ENCODE data around the gene BPIFB2.
"Not testable (repeated sequence)": the region's sequence is repeated elsewhere in the genome, so short reads cannot be mapped to it uniquely, and the experiment has no call there.

BPIFB2 gene

DNA sequence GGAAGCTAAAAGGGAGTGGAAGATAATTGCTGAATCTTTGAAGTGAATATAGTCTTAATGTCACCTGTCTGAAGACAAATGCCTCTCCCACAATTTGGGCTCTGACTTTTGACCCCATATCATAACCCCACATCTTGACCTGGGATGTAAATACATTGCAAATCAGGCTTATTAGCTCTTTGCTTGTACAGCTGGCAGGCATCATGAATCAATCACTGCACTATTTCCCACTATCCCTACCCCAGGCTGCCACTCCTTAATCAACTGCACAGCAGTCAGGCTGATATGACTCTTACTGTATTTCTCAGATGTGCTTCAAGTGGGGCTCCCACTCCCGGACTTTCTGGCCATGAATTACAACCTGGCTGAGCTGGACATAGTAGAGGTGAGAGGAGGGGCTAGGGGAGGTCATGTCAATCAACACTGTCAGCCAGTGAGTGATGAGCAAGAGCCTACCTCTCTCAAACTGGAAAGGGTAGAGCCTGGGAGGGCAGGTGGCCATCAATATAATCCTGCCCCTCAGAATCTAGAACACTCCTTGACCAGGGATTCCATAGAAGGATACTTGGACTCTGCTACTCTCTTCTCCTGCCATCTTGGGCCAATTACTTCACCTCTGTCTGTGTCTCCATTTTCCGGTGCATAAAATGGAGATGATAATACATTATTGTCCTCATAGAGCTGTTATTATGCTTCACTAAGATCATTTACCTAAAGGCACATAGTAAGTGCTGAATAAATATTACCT lies 35.7 kb downstream of the BPIFB2 start:
- no peak for DNase-seq

DNA sequence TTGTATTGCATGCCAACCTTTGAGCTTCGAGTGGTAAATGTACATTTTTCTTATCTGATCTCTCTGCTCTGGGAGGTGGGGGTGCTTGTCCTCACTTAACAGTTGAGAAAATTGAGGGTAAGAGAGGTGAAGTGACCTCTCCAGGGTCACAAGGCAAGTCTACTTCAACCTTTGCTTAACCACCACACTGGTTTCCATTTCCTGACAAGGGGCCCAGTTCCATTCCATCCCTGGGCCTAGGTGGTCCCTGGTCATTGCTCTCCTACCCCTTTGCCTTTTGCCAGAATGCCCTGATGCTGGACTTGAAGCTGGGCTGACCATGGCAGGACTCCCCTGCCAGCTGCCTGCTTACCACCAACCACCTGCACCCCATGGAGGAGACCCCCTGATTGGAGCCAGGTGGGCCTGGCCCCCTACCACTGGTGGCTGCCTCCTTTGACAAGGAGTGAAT lies 36.3 kb downstream of the BPIFB2 start:
- no peak for DNase-seq

DNA sequence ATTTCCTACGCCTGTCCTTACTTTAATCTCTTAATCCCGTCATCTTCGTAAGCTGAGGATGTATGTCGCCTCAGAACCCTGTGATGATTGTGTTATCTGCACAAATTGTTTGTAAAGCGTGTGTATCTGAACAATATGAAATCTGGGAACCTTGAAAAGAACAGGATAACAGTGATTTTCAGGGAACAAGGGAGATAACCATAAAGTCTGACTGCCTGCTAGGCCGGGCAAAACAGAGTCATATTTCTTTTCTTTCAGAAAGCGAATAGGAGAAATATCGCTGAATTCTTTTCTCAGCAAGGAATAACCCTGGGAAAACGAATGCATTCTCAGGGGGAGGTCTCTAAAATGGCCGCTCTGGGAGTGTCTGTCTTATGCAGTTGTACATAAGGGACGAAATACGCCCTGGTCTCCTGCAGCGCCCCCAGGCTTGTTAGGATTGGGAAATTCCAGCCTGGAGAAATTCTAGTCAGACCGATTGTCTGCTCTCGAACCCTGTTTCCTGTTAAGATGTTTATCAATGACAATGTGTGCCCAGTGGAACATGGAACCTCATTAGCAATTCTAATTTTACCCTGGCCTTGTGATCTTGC lies 37.7 kb downstream of the BPIFB2 start:
- DNase-seq: not testable (repeated sequence)

DNA sequence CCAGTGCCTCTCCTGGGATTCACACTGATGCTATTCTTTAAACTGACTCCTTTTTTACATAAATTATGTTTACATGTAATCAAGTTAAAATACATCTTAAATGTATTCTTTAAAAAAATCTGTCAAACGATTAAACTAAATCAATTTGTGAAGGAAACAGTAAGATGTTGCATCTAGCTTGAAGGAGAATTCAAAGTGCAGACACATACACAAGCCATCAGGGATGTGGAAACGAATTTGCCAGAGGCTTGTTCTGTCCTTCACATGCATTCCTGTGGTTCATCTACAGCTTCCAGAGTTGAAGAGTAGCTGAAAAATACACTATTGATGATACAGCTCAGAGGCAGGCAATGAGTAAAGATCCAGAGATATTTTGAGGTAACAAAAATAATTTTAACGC lies 38.9 kb downstream of the BPIFB2 start:
- DNase-seq: no peak

DNA sequence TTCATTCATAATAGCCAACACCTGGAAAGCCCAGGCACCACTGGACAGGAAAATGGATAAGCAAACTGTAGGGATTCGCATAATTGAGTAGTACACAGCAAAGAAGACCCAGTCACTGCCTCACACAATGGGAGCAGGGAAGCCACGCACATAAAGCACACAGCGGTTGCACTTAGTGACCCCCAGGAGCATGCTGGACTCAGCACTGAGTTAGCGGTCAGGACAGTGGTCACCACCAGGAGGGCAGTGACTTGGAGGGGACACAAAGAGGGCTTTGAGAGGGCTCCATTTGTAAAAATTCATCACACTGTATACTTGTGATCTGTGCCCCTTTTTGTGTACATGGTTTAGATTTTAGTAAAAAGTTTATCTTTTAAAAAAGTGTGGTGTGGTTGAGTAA lies 43.8 kb downstream of the BPIFB2 start:
- DNase-seq: no peak

- DNase-seq: no peak
Measured at GRCh38 chr20:33053291-33054106, 46.0 kb downstream of the BPIFB2 start, which contains the start of gene BPIFB3. Gene BPIFB3 (plus strand): TSS chr20:33053903. CDS start chr20:33055436, 1,533 bp downstream.

GRCh38 chr20:33054381-33054780 lies 46.9 kb downstream of the BPIFB2 start:
- no peak for DNase-seq

GRCh38 chr20:33054791-33055190 lies 47.3 kb downstream of the BPIFB2 start:
- no peak for DNase-seq

- no peak for DNase-seq
Measured at GRCh38 chr20:33059136-33059535, 51.6 kb downstream of the BPIFB2 start.

DNA sequence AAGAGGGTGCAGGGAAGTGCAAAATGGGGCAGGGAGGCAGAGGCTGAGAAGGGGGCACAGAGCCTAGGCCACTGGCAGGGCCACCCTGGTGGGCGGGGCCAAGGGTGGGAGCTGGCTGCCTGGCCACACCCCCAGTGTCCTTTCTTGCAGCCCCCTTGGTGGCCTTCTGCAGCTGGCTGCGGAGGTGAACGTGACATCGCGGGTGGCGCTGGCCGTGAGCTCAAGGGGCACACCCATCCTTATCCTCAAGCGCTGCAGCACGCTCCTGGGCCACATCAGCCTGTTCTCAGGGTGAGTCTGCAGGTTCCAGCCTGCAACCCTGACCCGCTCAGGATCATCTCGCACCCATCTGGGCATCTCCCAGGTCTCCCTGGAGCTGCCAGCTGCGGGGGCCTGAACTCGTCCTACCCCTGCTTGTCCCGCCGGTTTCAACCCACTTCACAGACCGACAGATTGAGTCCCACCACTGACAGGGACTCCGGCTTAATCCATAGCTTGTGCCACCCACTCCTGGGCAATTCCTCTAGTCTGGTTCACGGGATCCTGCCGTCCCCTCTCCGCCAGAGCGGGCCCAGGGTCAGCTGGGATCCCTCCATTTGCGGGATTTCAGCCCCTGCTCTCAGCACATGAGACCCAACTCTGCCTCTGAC lies 52.4 kb downstream of the BPIFB2 start:
- no peak for DNase-seq

DNA sequence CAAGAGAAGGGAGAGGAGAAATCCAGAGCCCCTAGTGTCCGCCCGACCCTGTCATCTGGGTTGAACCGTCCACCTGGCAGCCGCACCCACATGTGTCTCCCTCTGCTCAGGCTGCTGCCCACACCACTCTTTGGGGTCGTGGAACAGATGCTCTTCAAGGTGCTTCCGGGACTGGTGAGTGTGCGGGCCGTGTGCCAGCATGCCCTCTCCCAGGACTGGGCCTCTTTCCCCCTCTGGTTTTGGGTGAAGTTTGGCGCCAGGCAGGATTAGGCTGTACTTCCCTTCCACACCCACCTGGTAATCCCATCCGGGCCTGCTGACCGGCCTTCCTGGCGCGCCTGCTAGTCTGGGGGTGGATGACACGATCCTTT lies 54.1 kb downstream of the BPIFB2 start:
- DNase-seq: no peak

DNA sequence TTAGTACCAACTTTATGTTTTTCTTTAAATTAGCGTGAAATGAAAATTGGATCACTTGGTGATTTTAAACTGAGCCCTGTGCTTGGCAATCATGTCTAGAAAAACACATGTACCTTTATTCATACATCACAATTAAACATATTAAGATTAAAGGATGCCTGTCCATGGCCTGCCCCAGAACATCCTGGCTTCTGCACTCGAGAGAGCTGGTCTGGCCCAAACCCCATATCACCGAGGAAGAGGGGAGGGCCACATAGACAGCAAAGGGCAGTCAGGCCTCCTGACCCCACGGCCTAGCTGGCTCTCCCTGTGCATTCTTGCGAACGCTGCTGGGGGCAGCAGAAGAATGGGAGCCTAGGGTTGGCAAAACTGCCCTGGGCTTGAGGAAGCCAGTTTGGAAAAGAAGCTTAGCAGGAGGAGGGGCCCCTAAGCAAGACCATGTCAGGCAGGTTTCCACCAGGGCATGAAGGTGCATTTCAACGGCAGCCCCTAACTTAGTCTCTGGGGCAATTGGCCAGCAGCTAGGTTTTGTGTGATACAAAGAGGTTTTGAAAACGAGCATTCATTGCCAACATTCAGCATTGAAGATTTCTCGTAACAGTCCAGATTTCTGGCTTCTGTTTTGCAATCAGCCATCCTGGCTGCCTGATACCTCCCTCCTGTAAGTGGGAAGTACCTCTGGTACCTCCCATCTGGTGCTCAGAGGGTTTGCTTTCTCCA lies 54.8 kb downstream of the BPIFB2 start:
- no peak for DNase-seq

GRCh38 chr20:33062825-33063149 lies 55.3 kb downstream of the BPIFB2 start:
- no peak for DNase-seq

DNA sequence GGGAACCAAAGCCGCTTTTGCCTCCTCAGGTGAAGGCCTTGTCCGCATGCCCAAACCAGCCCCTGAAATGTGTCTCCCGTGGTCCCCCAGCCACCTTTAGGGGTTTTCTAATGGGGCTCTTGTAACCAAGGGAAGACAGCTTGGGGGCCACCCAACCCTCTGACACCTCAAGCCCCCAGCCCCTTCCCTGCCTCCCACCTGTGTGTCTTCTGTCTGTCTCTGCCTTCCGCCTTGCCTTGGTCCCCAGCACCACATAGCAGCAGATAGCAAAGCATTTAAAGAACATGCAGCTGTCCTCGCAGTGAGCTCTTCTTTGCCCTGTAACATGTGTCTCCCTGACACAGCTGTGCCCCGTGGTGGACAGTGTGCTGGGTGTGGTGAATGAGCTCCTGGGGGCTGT lies 55.8 kb downstream of the BPIFB2 start:
- no peak for DNase-seq

DNA sequence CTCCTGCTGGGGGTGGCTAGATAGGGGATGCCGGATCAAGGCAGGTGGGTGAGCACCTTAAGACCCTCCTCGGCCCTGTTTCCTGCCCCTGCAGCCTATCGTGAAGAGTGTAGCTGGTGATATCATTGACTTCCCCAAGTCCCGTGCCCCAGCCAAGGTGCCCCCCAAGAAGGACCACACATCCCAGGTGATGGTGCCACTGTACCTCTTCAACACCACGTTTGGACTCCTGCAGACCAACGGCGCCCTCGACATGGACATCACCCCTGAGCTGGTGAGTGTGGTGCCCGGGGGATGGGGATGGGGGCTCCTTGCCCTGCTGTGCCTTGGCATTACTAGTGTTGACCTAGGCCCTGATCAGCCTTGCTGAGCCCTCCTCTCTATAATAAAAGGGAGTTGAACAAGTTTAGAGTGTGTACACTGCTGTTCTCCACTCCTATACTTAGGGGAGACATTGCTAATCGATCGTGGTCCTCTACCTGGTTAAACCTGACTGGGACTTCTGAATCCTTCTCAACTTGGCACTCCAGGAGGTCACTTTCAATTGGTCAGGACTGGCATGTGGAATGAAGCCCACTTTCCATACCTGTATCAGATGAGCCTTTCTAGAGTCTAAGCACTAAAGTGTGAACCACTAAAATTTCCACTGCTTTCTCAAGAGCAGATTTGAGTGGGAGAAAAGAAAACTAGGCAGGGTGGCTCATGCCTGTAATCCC lies 57.2 kb downstream of the BPIFB2 start:
- DNase-seq: no peak

GRCh38 chr20:33065785-33066184 lies 58.3 kb downstream of the BPIFB2 start:
- DNase-seq: no peak

DNA sequence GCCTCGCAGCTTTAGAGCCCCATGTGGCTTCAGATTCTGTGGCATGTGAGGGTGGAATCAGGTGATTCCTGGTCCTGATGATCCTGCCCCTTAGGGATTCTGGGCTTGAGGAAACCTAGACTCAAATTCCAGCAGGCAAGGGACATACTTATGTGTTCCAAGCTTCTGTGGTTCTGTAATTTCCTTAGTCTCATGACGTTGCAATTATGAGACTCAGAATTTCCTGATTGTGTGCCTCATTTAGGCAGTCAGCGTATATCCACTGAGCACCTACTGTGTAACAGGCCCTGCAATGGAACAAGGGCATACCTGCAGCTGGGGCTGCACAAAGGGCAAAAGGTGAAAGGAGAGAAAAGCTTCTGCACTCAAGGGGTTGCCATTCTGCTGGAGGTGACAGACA lies 60.3 kb downstream of the BPIFB2 start:
- no peak for DNase-seq

GRCh38 chr20:33068251-33068939 lies 60.9 kb downstream of the BPIFB2 start:
- DNase-seq: no peak

- DNase-seq: no peak
Measured at GRCh38 chr20:33069673-33070072, 62.2 kb downstream of the BPIFB2 start.

DNA sequence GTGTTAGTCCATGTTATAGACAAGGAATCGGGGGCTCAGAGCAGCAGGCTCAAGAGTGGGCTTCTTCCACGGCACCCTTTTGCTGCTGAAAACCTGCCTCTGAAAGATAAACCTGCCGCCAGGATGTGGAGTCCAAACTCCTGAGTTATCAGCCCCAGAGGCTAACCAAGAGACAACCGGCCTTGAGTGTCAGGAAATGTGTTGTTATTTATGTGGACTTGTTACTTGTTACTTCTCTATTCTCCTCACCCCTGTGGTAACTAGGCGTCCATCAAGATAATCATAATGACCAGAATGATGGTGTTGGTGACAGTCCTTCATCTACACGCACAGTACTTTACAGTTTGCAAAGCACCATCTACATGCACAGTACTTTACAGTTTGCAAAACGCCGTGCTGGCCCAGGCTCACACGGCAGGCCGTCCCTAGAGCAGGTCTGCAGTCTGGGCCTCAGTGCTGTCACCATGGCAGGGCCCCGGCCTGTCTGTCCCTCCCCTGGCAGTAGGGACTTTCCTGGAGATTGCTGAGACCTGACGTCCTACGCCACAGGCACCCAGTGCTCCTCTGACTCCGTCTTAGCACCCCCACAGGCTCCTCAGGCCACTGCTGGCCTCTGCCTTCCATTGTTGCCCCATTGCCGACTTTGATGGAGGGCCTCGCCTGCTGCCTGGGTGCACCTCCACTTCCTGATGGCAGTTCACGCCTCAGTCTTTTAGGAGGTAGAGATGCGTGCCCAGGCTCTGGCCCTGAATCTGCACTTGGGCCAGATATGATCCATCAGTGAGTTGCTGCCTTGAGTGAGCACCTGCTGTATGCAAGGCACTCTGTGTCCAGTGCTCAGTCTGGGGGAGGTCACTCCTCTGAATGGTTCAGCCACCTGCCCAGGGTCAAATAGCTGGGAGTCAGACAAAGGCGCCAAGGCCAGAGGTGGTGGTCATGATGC lies 62.9 kb downstream of the BPIFB2 start:
- no peak for DNase-seq
